HCT116 (cell line): ENCODE data around the gene TNN. TPM values are rescaled to one million over a fixed set of nuclear protein-coding genes. Genes with fewer than 3 reads are reported as not detected.

Experiments used
- ATAC-seq: fragments of 200-7000 bp; cut with Tn5 transposase; 2 replicates; pipeline ENCODE4 v1.9.1; 2020; ENCODE audit warnings: mild to moderate bottlenecking, moderate library complexity
- BruUV-seq: library from RNA; stranded (reverse); fragments of 400-500 nt; replicated peaks from 2 replicates; lab custom pipeline; 2021; lab: Mats Ljungman, UMichigan
- CTCF ChIA-PET: fragments of 300-600 bp; sonication (Branson Sonifier 250); formaldehyde crosslinking; loops from one replicate; lab custom pipeline; 2021; ENCODE audit warnings: antibody characterized with exemption; lab: Charles Lee
- POLR2A ChIA-PET: fragments of 300-600, 350-600 bp; sonication (Branson Sonifier 250); formaldehyde crosslinking; loops from one replicate; lab custom pipeline; 2021; ENCODE audit warnings: antibody characterized with exemption; lab: Charles Lee
- RAD21 ChIA-PET, 2 experiments: fragments of 300-600 bp; sonication (Branson Sonifier 250); formaldehyde crosslinking; loops; one replicate each; lab custom pipeline; 2023; ENCODE audit warnings: low total read pairs in 2 of 2; ENCODE audit not compliant: uncharacterized antibody in 2 of 2, unreplicated experiment in 2 of 2, low non-redundant PET in 1 of 2; lab: Charles Lee
- DNase-seq: peaks from one replicate; pipeline ENCODE4 v3.0.0-alpha.2; 2010; ENCODE audit warnings: low read depth, low spot score
- H2AFZ ChIP-seq: fragments of 200-600 bp; shearing (Covaris generic), sonication (generic); 2 replicates; pipeline ENCODE4 v1.6.1; 2017; ENCODE audit warnings: low read depth, mixed run types, mixed read lengths, antibody characterized with exemption, low read length; ENCODE audit not compliant: poor library complexity, severe bottlenecking
- H3K27ac ChIP-seq: 2 replicates; pipeline ENCODE4 v1.5.1; 2012; ENCODE audit warnings: low read depth, low read length
- H3K27me3 ChIP-seq: fragments of 200-600 bp; sonication (generic); 2 replicates; pipeline ENCODE4 v1.6.1; 2016; ENCODE audit warnings: mixed run types, low read length, mixed read lengths; ENCODE audit not compliant: insufficient read depth
- H3K36me3 ChIP-seq, 2 experiments: fragments of 200-500 bp in 1 of 2; fragments of 200-600 bp in 1 of 2; sonication (Bioruptor generic) in 1 of 2; sonication (generic) in 1 of 2; 2 replicates each; pipeline versions ENCODE4 v1.5.1 to v1.6.1; 2014 to 2016; ENCODE audit warnings: low read length in 2 of 2, inconsistent platforms in 1 of 2, mixed read lengths in 1 of 2, mixed run types in 1 of 2; ENCODE audit not compliant: insufficient read depth in 2 of 2, control insufficient read depth in 1 of 2
- H3K4me1 ChIP-seq, 2 experiments: fragments of 200-600 bp in 1 of 2; sonication (generic) in 1 of 2; 2 replicates each; pipeline versions ENCODE4 v1.5.1 to v1.6.1; 2012 to 2017; ENCODE audit warnings: low read length in 2 of 2, inconsistent platforms in 1 of 2, mild to moderate bottlenecking in 1 of 2, mixed read lengths in 1 of 2, mixed run types in 1 of 2, moderate library complexity in 1 of 2; ENCODE audit not compliant: insufficient read depth in 2 of 2, control insufficient read depth in 1 of 2
- H3K4me2 ChIP-seq: fragments of 200-600 bp; sonication (generic); 2 replicates; pipeline ENCODE4 v1.6.1; 2017; ENCODE audit warnings: mixed run types, low read length, mixed read lengths
- H3K4me3 ChIP-seq, 2 experiments: fragments of 200-600 bp in 1 of 2; sonication (generic) in 1 of 2; replicated peaks in 1 of 2; 2 replicates each; pipeline ENCODE4 v1.5.1; 2011 to 2016; ENCODE audit warnings: low read length in 2 of 2, control low read depth in 1 of 2, low read depth in 1 of 2, mild to moderate bottlenecking in 1 of 2, mixed read lengths in 1 of 2, mixed run types in 1 of 2
- H3K79me2 ChIP-seq: fragments of 200-600 bp; sonication (generic); 2 replicates; pipeline ENCODE4 v1.6.1; 2017; ENCODE audit warnings: mild to moderate bottlenecking, mixed run types, low read length, moderate library complexity, mixed read lengths; ENCODE audit not compliant: insufficient read depth
- H3K9ac ChIP-seq: fragments of 200-600 bp; sonication (generic); 2 replicates; pipeline ENCODE4 v1.6.1; 2016; ENCODE audit warnings: low read length, mixed read lengths
- H3K9me2 ChIP-seq: fragments of 200-600 bp; sonication (generic), shearing (Covaris generic); 2 replicates; pipeline ENCODE4 v1.6.1; 2017; ENCODE audit warnings: mixed run types, mild to moderate bottlenecking, moderate library complexity; ENCODE audit not compliant: insufficient read depth
- H3K9me3 ChIP-seq, 2 experiments: fragments of 200-500 bp in 1 of 2; fragments of 200-600 bp in 1 of 2; sonication (Bioruptor generic) in 1 of 2; sonication (generic) in 1 of 2; 2 replicates each; pipeline ENCODE4 v1.6.1; 2014 to 2017; ENCODE audit warnings: low read length in 2 of 2, mixed read lengths in 2 of 2, inconsistent platforms in 1 of 2, low read depth in 1 of 2, mild to moderate bottlenecking in 1 of 2, mixed run types in 1 of 2, moderate library complexity in 1 of 2; ENCODE audit not compliant: control insufficient read depth in 1 of 2, insufficient read depth in 1 of 2
- H4K20me1 ChIP-seq: fragments of 200-600 bp; sonication (generic), shearing (Covaris generic); 2 replicates; pipeline ENCODE4 v1.6.1; 2017; ENCODE audit warnings: mixed run types, mild to moderate bottlenecking, moderate library complexity; ENCODE audit not compliant: insufficient read depth
- ATF3 ChIP-seq: IDR thresholded peaks from 2 replicates; pipeline ENCODE4 v1.6.1; 2012
- CTCF ChIP-seq, 3 experiments: fragments of 200-600 bp in 1 of 3; sonication (generic) in 1 of 3; IDR thresholded peaks in 2 of 3; conservative IDR thresholded peaks in 1 of 3; 2 replicates each; pipeline ENCODE4 v1.5.1; 2012 to 2017; ENCODE audit warnings: low read depth in 2 of 3, low read length in 2 of 3, antibody characterized with exemption in 1 of 3, borderline replicate concordance in 1 of 3, control low read depth in 1 of 3, mild to moderate bottlenecking in 1 of 3, mixed read lengths in 1 of 3, mixed run types in 1 of 3, moderate library complexity in 1 of 3; ENCODE audit not compliant: insufficient read depth in 1 of 3
- ELF1 ChIP-seq: IDR thresholded peaks from 2 replicates; pipeline ENCODE4 v1.6.1; 2012; ENCODE audit warnings: low read depth, borderline replicate concordance
- EZH2phosphoT487 ChIP-seq: fragments of 200-600 bp; IDR thresholded peaks from 2 replicates; pipeline ENCODE4 v1.6.1; 2018; ENCODE audit warnings: antibody characterized with exemption, borderline replicate concordance
- RAD21 ChIP-seq: IDR thresholded peaks from 2 replicates; pipeline ENCODE4 v1.6.1; 2012; ENCODE audit warnings: low read depth, mild to moderate bottlenecking
- REST ChIP-seq: IDR thresholded peaks from 2 replicates; pipeline ENCODE4 v1.6.1; 2012; ENCODE audit warnings: low read depth
- SIN3A ChIP-seq: IDR thresholded peaks from 2 replicates; pipeline ENCODE4 v1.6.1; 2012; ENCODE audit warnings: low read depth
- intact Hi-C: fragments of 100-400 bp; cut with micrococcal nuclease; formaldehyde crosslinking; loops from 2 replicates; pipeline ENCODE4 v1.10.0; 2022
- total RNA-seq: library from RNA; stranded (reverse); gene quantifications from one replicate; pipeline ENCODE4 v1.2.1, GENCODE V29; 2021; ENCODE audit not compliant: unreplicated experiment

TNN gene
- total RNA-seq, 1 experiment from 2014 or later = not detected

- ChIA-PET CTCF (interaction anchor here (1.0 kb wide), 2 partner anchors 11 to 13 kb away, joined by 3 to 4 read pairs; no protein-coding TSS in a partner anchor), RAD21 (no interaction called here), POLR2A (no interaction called here)
- peaks cover 16 to 32% of the 10 kb centered on the region in 2 experiments; a peak in 3 of 4 replicates for H3K36me3 ChIP-seq
- TF ChIP-seq EZH2phosphoT487 (no peak), ATF3 (no peak), RAD21 (no peak), ELF1 (no peak), CTCF (IDR thresholded peaks at IDR 0.05 in 2 of 3, conservative IDR thresholded peaks at IDR 0.05 in 1 of 3; ENCODE audit: borderline replicate concordance in 1 of 3, insufficient read depth in 1 of 3, low read depth in 2 of 3, low read length in 2 of 3) (no peak), SIN3A (no peak), REST (no peak)
- H3K4me2 ChIP-seq = no peak overlapping the region
- no TSS peak for BruUV-seq
- H4K20me1 ChIP-seq = no peaks in the 10 kb centered on the region
- H3K4me1 ChIP-seq = peaks cover 4 to 19% of the 10 kb centered on the region in 2 experiments; a peak in 3 of 4 replicates
- no peaks in the 10 kb centered on the region for H3K9me3 ChIP-seq
- DNase-seq (no peak), ATAC-seq (no peak)
- no peaks in the 10 kb centered on the region for H3K79me2 ChIP-seq
- no peaks in the 10 kb centered on the region for H3K9me2 ChIP-seq
- H3K4me3 ChIP-seq = no peak overlapping the region
- intact Hi-C loops = no loop called here
- no peaks in the 10 kb centered on the region for H3K27me3 ChIP-seq
- H3K9ac ChIP-seq = no peak overlapping the region
- H2AFZ ChIP-seq = no peak overlapping the region
- H3K27ac ChIP-seq = no peak overlapping the region
Observed at GRCh38 chr1:175162955-175163354, 95.3 kb downstream of the TNN start.
